Stimulated activated CD4-positive, alpha-beta T cell treated with anti-CD3 and anti-CD28 coated beads, Interleukin-2, amount 100 ng/mL, for 48 hours (primary cell): ENCODE measurements around the gene TMEM151A.
"Not testable (repeated sequence)": the region's sequence is repeated elsewhere in the genome, so short reads cannot be mapped to it uniquely, and the experiment has no call there.

Experiments
- DNase-seq, 2 donors: peaks; one replicate each; pipeline ENCODE4 v3.0.0-alpha.2; 2020

Gene TMEM151A

GRCh38 chr11:66291706-66292542 lies at the start of gene TMEM151A:
TSS of gene TMEM151A (plus strand) at chr11:66291894. CDS start at chr11:66292014, 120 bp downstream.
- DNase-seq = peak in 1 of 2 donors; percentile 29

GRCh38 chr11:66242095-66242765 lies 49.5 kb upstream of the TMEM151A start:
- no peak for DNase-seq

GRCh38 chr11:66243782-66244535 lies 47.7 kb upstream of the TMEM151A start:
- no peak for DNase-seq

- DNase-seq = no peak
Measured at GRCh38 chr11:66247295-66247694, 44.4 kb upstream of the TMEM151A start.

- DNase-seq = no peak
Measured at GRCh38 chr11:66247801-66248200, 43.9 kb upstream of the TMEM151A start.

- DNase-seq = no peak
Measured at GRCh38 chr11:66248903-66249302, 42.8 kb upstream of the TMEM151A start.

- no peak for DNase-seq
Measured at GRCh38 chr11:66251809-66252208, 39.9 kb upstream of the TMEM151A start.

GRCh38 chr11:66253081-66253480 lies 38.6 kb upstream of the TMEM151A start:
- not testable (repeated sequence) for DNase-seq

GRCh38 chr11:66258473-66258893 lies 33.2 kb upstream of the TMEM151A start:
- no peak for DNase-seq

GRCh38 chr11:66259225-66259624 lies 32.5 kb upstream of the TMEM151A start:
- DNase-seq = no peak

- DNase-seq = no peak
Measured at GRCh38 chr11:66259956-66260355, 31.7 kb upstream of the TMEM151A start.

GRCh38 chr11:66261578-66261977 lies 30.1 kb upstream of the TMEM151A start:
- DNase-seq = no peak

GRCh38 chr11:66262191-66262590 lies 29.5 kb upstream of the TMEM151A start:
- DNase-seq = no peak

- no peak for DNase-seq
Measured at GRCh38 chr11:66262696-66263095, 29.0 kb upstream of the TMEM151A start.

- no peak for DNase-seq
Measured at GRCh38 chr11:66263231-66263630, 28.5 kb upstream of the TMEM151A start.

- no peak for DNase-seq
Measured at GRCh38 chr11:66263785-66264184, 27.9 kb upstream of the TMEM151A start.

- no peak for DNase-seq
Measured at GRCh38 chr11:66264383-66264782, 27.3 kb upstream of the TMEM151A start.

- DNase-seq = peak in 1 of 2 donors; percentile 50
Measured at GRCh38 chr11:66264914-66265313, 26.8 kb upstream of the TMEM151A start.

GRCh38 chr11:66265531-66266377 lies 25.9 kb upstream of the TMEM151A start:
- DNase-seq = no peak

GRCh38 chr11:66266378-66267038 lies 25.2 kb upstream of the TMEM151A start:
- no peak for DNase-seq

GRCh38 chr11:66267039-66267378 lies 24.7 kb upstream of the TMEM151A start:
- no peak for DNase-seq
